CD4-positive, alpha-beta T cell (primary cell): ENCODE data around the gene ABCA9. TPM values are rescaled to one million over a fixed set of nuclear protein-coding genes. Genes with fewer than 3 reads are reported as not detected.

Source experiments
- ATAC-seq: fragments of 200-7000 bp; cut with Tn5 transposase; one replicate; pipeline ENCODE4 v1.10.0; 2022; ENCODE audit warnings: mild to moderate bottlenecking; ENCODE audit not compliant: poor library complexity
- CTCF ChIA-PET: fragments of 350-600 bp; sonication (Branson Sonifier 250); formaldehyde crosslinking; loops from one replicate; lab custom pipeline; 2021; ENCODE audit warnings: antibody characterized with exemption, inconsistent platforms; lab: Charles Lee
- POLR2A ChIA-PET: fragments of 350-600 bp; sonication (Branson Sonifier 250); formaldehyde crosslinking; loops from one replicate; lab custom pipeline; 2021; ENCODE audit warnings: antibody characterized with exemption, inconsistent platforms; lab: Charles Lee
- DNase-seq, 14 experiments: peaks; one replicate each; pipeline ENCODE4 v3.0.0-alpha.2; 2013 to 2020; ENCODE audit warnings: mixed read lengths in 2 of 14
- H3K27ac ChIP-seq, 2 donors: one replicate each; pipeline versions ENCODE4 v1.5.1 to v1.7.0; 2013; ENCODE audit warnings: low read length in 2 of 2, low read depth in 1 of 2, mild to moderate bottlenecking in 1 of 2
- H3K27me3 ChIP-seq, 2 experiments: 1 replicate in 1 of 2; 2 replicates in 1 of 2; pipeline versions ENCODE4 v1.6.1 to v1.7.0; 2013; ENCODE audit warnings: low read length in 2 of 2, control low read depth in 1 of 2, mild to moderate bottlenecking in 1 of 2, moderate library complexity in 1 of 2; ENCODE audit not compliant: insufficient read depth in 2 of 2, control insufficient read depth in 1 of 2
- H3K36me3 ChIP-seq: one replicate; pipeline ENCODE4 v1.6.1; 2013; ENCODE audit warnings: low read length, control low read depth; ENCODE audit not compliant: insufficient read depth
- H3K4me1 ChIP-seq: one replicate; pipeline ENCODE4 v1.6.1; 2013; ENCODE audit warnings: low read length, control low read depth; ENCODE audit not compliant: insufficient read depth
- H3K4me3 ChIP-seq: one replicate; pipeline ENCODE4 v1.5.1; 2013; ENCODE audit warnings: mild to moderate bottlenecking, low read length, moderate library complexity
- H3K9me3 ChIP-seq, 2 experiments: 1 replicate in 1 of 2; 2 replicates in 1 of 2; pipeline versions ENCODE4 v1.6.1 to v1.7.0; 2013; ENCODE audit warnings: low read length in 2 of 2, mild to moderate bottlenecking in 2 of 2, control low read depth in 1 of 2, moderate library complexity in 1 of 2; ENCODE audit not compliant: control insufficient read depth in 1 of 2, insufficient read depth in 1 of 2
- H3K27ac Mint-ChIP-seq: one replicate; pipeline ENCODE4 v1.8.0; 2020; ENCODE audit warnings: mixed read lengths
- H3K27me3 Mint-ChIP-seq: one replicate; pipeline ENCODE4 v1.8.0; 2021; ENCODE audit warnings: mixed read lengths
- H3K36me3 Mint-ChIP-seq: one replicate; pipeline ENCODE4 v1.8.0; 2021; ENCODE audit warnings: low read depth, mixed read lengths
- H3K4me1 Mint-ChIP-seq: one replicate; pipeline ENCODE4 v1.8.0; 2021; ENCODE audit warnings: low read depth, mixed read lengths
- H3K4me3 Mint-ChIP-seq: one replicate; pipeline ENCODE4 v1.8.0; 2020; ENCODE audit warnings: mild to moderate bottlenecking, mixed read lengths
- H3K9me3 Mint-ChIP-seq: one replicate; pipeline ENCODE4 v1.8.0; 2020; ENCODE audit warnings: mixed read lengths
- intact Hi-C, 2 experiments: fragments of 100-400 bp; cut with DNase I in 1 of 2; cut with micrococcal nuclease in 1 of 2; formaldehyde crosslinking; loops; one replicate each; pipeline versions ENCODE4 v1.15.1 to v1.9.0; 2023 to 2025; cut with DNase I, micrococcal nuclease
- total RNA-seq, 174 experiments: library from RNA in 2 of 174; stranded (reverse) in 2 of 174; gene quantifications; one replicate each; pipeline ENCODE4 v1.2.3 and lab custom pipeline; 2021 to 2026
- TF ChIP-seq, protein P1 (sequence below): fragments of 200-600 bp; IDR thresholded peaks from one replicate; pipeline ENCODE4 v1.8.0; 2022; ENCODE audit warnings: antibody characterized with exemption, mild to moderate bottlenecking

The ABCA9 gene
- total RNA-seq, 2 experiments from 2014 or later: 0.03 TPM

DNA sequence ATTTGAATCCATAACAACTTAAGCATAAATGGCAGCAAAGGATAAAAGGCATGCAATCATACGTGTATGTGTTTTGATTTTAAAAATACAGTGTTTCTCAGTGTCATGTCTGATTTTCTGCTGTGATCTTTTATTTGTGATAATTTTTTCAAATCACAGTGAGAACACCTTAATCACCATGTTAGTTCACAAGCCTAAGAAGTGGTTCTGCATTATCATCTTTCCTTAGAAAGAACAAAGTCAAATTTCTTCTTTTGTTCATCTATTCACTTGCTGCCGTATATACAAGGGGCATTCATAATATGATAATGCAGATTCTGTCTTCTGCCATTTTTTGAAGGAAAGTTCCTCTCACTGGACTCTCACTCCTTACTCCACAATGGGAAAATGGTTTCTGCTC lies 33.3 kb upstream of the ABCA9 start:
- Mint-ChIP-seq H3K4me1 (peaks cover 6% of the 10 kb centered on the region), H3K4me3 (no peak overlapping the region), H3K9me3 (no peaks in the 10 kb centered on the region), H3K27ac (no peak overlapping the region), H3K36me3 (no peaks in the 10 kb centered on the region), H3K27me3 (peaks cover 10% of the 10 kb centered on the region)
- no peak overlapping the region for H3K4me3 ChIP-seq
- TF ChIP-seq, protein P1, sequence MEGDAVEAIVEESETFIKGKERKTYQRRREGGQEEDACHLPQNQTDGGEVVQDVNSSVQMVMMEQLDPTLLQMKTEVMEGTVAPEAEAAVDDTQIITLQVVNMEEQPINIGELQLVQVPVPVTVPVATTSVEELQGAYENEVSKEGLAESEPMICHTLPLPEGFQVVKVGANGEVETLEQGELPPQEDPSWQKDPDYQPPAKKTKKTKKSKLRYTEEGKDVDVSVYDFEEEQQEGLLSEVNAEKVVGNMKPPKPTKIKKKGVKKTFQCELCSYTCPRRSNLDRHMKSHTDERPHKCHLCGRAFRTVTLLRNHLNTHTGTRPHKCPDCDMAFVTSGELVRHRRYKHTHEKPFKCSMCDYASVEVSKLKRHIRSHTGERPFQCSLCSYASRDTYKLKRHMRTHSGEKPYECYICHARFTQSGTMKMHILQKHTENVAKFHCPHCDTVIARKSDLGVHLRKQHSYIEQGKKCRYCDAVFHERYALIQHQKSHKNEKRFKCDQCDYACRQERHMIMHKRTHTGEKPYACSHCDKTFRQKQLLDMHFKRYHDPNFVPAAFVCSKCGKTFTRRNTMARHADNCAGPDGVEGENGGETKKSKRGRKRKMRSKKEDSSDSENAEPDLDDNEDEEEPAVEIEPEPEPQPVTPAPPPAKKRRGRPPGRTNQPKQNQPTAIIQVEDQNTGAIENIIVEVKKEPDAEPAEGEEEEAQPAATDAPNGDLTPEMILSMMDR: no peak
- H3K36me3 ChIP-seq: no peaks in the 10 kb centered on the region
- intact Hi-C loops: no loop called here
- no peaks in the 10 kb centered on the region for H3K9me3 ChIP-seq
- ChIA-PET CTCF (no interaction called here), POLR2A (no interaction called here)
- H3K27ac ChIP-seq: no peak overlapping the region
- DNase-seq (no peak), ATAC-seq (no peak)
- H3K27me3 ChIP-seq: no peaks in the 10 kb centered on the region
- no peaks in the 10 kb centered on the region for H3K4me1 ChIP-seq

DNA sequence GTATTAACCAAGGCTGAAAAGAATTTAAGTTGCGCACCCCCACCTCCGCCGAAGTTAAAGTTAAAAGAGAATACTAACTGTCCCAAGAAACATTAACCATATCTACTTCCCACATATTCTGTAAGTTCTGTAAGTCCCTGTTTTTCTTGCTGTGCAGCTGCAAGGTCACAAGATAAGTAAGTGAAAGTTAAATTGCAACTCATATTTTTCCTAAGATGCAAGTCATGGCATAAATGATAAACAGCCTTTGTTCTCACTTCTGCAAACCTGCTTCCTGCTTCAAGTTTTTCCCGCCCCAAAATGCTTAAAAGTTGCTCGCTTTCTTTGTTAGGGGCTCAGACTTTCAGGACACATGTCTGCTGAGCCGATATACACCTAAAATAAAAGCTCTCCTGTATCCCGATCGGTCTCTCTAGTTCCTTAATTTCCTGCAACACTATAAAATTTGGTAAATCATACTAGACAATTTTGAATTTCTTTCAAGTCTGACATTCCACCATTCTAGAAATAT lies 32.6 kb upstream of the ABCA9 start:
- H3K4me1 ChIP-seq: no peaks in the 10 kb centered on the region
- POLR2A ChIA-PET: no interaction called here
- no peak for ATAC-seq
- no peaks in the 10 kb centered on the region for H3K9me3 Mint-ChIP-seq
- TF ChIP-seq, protein P1: no peak
- no peaks in the 10 kb centered on the region for H3K36me3 ChIP-seq
- peaks cover 6% of the 10 kb centered on the region for H3K4me1 Mint-ChIP-seq
- no peak overlapping the region for H3K27ac ChIP-seq
- DNase-seq: peak in 1 of 14 experiments; percentile 8
- peaks cover 10% of the 10 kb centered on the region for H3K27me3 Mint-ChIP-seq
- no peak overlapping the region for H3K4me3 Mint-ChIP-seq
- H3K27ac Mint-ChIP-seq: no peak overlapping the region
- H3K9me3 ChIP-seq: no peaks in the 10 kb centered on the region
- no peaks in the 10 kb centered on the region for H3K27me3 ChIP-seq
- CTCF ChIA-PET: no interaction called here
- intact Hi-C loops: no loop called here
- no peak overlapping the region for H3K4me3 ChIP-seq
- no peaks in the 10 kb centered on the region for H3K36me3 Mint-ChIP-seq

DNA sequence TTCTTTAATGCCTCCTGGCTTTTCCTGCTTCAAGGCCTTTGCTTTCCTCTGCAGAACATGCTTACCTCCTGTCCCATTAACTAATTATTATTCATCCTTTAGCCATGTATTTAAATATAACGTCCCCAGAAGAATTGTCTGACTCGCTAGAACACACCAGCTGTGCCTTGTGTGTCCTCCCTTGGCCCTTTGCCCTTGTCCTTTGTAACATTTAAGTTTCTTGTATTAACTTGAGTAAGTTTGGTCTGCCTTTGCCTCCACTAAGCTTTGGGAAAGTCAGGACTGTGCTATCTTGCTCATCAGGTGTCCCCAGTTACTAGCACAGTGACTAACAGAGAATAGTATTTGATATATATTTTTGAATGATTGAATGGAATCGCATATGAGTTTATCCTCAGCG lies 29.6 kb upstream of the ABCA9 start:
- no peak for DNase-seq
- POLR2A ChIA-PET: interaction anchor here (0.7 kb wide), 1 partner anchor 8 kb away, joined by 3 read pairs; no protein-coding TSS in a partner anchor
- no peaks in the 10 kb centered on the region for H3K27me3 ChIP-seq
- Mint-ChIP-seq H3K9me3 (no peaks in the 10 kb centered on the region), H3K4me1 (peaks cover 6% of the 10 kb centered on the region), H3K36me3 (no peaks in the 10 kb centered on the region), H3K27ac (no peak overlapping the region), H3K27me3 (peaks cover 10% of the 10 kb centered on the region), H3K4me3 (no peak overlapping the region)
- no peaks in the 10 kb centered on the region for H3K36me3 ChIP-seq
- TF ChIP-seq, protein P1: no peak
- intact Hi-C loops: no loop called here
- H3K4me1 ChIP-seq: no peaks in the 10 kb centered on the region
- H3K9me3 ChIP-seq: no peaks in the 10 kb centered on the region
- no peak overlapping the region for H3K4me3 ChIP-seq
- H3K27ac ChIP-seq: no peak overlapping the region
- CTCF ChIA-PET: no interaction called here
- ATAC-seq: no peak
